Renal cortical epithelial cell (primary cell): ENCODE data around the gene ADAMTSL5. TPM values are rescaled to one million over a fixed set of nuclear protein-coding genes. Genes with fewer than 3 reads are reported as not detected.
A peak's percentile ranks its signal among the peaks of the same experiment; 100 is the strongest.
"Not testable (repeated sequence)": the region's sequence is repeated elsewhere in the genome, so short reads cannot be mapped to it uniquely, and the experiment has no call there.

Source experiments
- DNase-seq: peaks from one replicate; pipeline ENCODE4 v3.0.0-alpha.2; 2011; ENCODE audit warnings: low read depth
- total RNA-seq: library from RNA; depleted of rRNA; stranded (reverse); fragments of >200 nt; gene quantifications from 2 replicates; pipeline ENCODE4 v1.2.3, GENCODE V29; 2014

ADAMTSL5 gene
- total RNA-seq, 1 donor from 2014 or later: 5.0 TPM

DNA sequence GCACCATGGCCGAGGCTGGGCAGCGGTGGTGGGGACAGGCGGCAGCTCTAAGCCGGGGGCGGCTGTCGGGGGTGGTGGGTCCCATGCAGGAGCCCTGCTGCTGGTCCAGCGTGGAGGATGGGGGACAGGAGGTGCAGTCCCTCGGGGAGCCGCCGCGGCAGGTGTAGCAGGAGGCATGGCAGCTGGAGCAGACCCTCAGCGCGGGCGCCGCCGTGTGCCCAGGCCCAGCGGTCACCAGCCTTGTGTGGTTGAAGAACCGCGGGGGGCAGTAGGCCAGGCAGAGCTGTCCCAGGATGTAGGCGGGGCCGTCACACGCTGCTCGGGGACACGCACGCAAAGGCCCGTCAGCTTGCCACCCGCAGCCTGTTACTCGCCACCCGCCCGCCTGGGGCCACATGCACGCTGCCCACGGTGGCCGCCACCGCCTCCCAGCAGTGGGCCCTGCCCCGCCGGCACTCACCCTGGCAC is 30.9 kb downstream of the ADAMTSL5 start:
- DNase-seq: no peak

DNA sequence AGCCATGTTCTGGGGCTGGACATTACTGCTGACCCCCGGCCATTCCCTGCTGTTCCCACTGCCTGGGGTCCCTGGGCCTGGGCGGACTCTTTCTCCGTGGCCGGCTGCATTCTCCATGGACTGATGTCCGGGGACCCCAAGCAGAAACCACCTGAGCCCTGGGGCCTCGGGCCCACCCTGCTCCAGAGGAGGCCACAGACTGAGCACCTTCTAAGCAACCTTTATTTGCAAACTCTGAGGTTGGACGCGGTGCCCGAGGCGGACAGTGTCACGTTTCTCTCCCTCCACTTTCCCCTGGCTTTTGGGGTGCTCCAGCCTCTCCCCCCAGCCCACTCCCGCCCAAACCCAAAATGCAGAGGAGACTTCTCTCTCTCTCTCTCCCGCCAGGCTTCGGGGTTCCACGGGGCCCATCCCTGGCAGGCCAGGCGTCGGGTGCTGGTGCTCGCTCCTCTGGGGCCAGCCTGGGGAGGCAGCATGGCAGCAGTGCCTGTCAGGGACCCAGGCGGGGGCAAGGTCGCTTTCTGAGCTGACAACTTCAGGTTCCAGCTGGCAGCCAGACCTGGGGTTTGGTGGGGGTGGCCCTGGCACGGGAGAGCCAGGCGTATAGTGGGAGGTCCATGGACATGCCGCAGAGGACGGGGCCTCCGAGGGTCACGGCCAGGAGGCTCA is 31.5 kb downstream of the ADAMTSL5 start:
- no peak for DNase-seq

DNA sequence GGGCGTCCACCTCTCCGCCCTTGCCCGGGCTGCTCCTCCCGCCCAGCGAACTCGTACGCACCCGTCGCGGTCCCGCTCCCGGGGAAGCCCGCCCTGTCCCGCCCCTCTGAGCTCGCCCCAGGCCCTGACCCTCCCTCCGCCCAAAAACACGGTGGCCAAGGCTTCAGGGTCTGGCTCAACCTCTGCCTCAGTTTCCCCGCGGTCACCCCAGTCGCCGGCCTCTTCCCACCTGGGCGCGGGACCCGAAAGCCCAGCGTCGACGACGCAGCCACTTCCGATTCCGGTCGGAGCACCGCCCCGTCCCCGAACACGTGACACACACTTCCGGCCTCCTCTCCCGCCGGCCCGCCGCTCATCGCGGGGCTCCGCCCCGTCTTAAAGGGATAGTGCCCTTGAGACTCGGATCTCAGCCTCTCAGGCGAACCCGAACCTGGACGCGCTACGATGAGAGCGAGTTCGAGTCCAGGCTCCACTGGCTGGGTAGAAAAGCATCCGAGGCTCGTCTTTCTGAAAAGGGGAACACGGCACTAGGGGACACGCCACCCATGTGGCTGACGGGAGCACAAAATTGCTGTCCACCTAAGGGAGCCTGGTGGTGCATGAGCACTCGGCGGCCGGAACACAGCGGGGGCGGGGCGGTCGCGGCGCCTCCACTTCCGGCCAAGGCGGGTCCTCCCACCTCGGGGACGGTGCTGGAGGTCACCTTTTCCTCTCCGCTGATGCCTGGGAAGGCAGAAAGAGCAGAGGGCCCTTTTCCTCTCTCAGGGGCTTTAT is 33.7 kb downstream of the ADAMTSL5 start, which contains the start of gene C19orf25:
Gene C19orf25, minus strand, starts transcription at position 282 of the 774 bp plus-strand sequence. CDS start 312 bp downstream, outside the sequence.
- peak; percentile 82 for DNase-seq

DNA sequence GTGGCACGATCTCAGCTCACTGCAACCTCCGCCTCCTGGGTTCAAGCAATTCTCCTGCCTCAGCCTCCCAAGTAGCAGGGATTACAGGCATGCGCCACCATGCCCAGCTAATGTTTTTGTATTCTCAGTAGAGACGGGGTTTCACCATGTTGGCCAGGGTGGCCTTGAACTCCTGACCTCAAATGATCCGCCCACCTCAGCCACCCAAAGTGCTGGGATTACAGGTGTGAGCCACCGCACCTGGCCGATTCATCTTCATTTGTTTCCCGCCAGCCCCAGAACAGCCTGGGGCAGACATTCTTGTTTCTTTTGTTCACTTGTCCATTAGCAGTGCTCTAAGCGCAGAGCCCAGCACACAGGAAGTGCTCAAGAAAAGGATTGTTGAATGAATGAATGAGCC is 35.8 kb downstream of the ADAMTSL5 start:
- DNase-seq: not testable (repeated sequence)

DNA sequence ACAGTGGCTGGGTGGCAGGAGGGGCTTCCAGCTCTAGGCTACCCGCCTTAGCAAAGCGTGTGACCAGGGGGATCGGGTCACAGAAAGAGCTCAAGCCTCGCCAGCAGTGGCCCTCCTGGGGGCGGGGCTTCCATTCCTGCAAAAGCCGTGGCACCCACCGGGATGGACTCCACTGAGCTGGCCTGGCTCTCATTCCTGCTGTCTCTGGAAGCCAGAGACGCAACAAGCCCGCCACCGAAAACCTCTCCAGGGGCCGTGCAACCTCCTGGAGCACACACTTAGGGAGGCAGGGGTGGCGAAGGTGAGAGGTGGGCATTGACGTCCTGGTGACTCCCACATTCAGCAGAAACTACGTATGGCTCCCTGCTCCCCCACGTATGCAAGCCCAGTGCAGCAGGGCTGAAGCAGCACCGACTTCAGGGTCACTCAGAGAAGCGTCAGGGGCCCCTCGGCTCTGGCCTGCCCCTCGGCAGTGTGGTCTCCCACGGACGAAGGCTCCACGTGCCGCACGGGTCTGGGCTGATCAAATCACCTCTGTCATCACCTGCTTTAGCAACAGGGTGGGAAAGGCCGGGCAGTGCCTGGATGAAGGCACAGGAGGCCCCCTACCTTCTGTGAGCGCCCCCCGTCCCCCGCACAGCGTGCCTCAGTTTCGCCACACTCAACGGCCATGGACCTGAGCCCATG is 36.9 kb downstream of the ADAMTSL5 start:
- no peak for DNase-seq

DNA sequence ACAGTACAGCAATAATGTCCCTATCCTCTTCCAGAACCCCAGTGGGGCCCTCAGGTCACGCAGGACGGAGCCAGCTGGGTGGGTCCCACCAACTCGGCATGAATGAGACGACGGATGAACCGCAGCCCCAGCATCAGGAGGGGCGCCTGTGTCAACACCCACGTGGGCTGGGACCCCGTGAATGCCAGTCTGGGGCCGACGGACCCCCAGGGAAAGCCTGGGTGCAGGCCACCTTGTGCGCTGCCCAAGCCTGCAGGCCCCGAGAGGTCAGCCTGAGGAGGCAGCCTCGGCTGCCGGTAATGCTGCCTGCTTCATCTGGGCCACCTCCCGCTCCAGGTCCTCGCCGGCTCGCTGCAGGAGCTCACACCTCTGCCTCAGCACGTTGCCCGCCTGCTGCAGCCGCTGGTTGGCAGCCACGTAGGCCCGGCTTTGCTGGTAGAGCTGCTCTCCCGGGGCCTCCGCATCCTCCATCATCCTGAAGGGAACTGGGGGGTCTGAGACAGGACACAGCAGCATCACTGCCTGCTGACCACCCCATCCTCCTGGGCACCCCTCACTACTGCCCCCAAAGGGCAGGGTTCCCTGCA is 38.0 kb downstream of the ADAMTSL5 start:
- no peak for DNase-seq

DNA sequence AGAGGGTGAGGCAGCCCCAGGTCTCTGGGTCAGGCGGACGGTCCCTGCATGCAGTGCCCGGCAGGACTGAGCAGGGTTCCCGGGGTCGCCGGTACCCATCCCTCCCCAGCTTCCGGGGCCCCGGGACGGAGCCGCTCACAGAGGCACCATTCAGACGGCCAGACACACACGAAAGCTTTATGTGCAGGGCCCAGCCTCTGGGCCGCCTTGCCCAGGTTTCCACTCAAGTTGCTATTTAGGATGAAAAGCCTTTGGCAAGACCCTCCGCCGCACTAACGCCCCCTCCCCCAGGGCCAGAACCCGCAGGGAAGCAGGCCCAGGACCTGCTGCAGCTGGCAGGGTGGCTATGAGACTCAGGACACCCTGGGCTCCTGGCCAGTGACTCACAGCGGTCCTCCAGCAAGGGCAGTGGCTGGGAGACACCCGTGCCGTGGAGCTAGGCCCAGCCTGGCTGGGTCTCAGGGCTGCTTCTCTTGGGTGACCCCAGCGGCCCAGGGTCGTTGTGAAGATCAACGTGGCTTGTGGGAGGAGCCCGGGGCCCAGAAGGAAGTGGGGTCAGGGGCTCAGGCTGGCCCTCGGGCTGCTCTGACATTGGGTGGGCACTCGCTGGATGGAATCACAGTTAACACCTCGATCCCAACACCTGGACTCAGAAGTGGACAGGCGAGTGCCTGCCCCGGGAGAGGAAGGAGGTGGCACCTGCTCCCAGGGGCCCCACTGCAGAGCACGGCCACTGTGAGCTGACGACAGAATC is 38.6 kb downstream of the ADAMTSL5 start:
- no peak for DNase-seq

DNA sequence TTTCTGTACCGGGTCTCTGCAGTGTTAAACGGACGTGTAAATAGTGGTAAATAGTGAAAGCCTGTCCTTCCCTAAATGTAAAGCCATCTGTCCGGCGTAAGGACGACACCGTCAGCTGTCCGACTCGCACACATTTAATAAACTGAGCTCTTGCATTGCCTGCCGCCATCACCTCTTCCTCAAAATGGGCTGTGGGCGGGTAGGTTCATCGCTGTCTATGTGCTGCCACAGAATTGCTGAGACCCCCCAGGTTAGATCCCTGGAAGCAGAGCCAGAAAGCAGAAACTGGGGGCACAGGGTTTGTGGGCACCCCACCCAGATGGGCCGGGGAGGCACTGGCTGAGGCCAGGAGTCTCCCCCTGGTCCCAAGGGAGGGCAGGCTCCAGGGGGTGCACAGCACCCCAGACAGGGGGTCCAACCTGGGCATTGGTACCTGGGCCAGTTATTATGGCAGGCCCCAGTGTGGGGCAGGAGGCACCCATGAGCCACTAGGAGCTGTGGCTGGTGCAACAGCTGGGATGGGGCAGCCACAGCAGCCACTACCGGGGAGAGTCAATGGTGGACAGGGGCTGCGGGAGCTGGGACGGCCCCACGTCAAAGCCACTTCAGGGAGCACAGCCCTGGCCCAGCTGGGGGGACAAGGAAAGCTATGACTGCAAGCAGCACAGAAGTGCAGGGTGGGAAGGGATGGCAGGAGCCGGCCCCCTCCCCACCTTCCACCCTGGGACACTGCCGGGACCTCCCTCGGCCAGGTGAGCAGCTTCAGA is 39.6 kb downstream of the ADAMTSL5 start:
- no peak for DNase-seq

DNA sequence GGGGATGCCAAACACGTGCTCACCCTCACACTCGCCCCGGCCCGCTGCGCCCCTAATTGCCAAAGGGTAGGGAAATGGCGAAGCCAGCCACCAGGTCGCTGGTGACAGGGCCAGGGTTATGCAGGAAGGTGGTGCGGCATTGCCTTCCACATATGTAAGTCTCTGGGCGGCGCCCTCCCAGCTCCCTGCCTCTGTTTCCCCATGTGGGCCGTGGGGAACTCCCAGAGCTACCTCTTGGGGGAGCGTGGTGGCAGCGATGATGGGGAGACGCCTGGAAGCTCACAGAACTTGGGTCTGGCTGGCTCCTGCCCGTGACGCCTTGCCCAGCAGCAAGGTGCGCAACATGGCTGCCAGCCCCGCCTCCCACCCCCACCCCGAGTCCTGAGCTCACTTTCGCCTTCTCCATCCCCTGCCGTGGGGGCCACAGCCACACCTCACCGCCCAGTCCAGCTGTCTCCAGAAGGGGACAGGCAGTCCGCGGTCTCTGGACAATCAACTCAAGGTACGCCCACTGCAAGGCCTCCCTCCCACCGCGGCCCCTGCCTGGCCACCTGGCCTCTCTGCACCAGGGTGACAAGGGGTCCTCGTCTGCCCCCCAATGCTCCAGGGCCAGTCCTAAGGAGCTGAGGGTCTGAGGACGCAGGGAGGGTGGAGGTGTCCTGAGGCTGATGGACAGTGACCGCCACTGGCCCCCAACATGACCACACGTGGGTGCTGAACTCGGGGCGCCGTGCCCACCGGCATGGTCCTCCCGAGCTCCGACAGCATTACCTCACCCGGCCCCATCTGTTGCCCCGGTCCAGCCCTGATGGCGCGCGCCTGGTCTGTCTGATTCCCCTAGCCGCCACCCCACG is 40.4 kb downstream of the ADAMTSL5 start:
- DNase-seq: no peak

DNA sequence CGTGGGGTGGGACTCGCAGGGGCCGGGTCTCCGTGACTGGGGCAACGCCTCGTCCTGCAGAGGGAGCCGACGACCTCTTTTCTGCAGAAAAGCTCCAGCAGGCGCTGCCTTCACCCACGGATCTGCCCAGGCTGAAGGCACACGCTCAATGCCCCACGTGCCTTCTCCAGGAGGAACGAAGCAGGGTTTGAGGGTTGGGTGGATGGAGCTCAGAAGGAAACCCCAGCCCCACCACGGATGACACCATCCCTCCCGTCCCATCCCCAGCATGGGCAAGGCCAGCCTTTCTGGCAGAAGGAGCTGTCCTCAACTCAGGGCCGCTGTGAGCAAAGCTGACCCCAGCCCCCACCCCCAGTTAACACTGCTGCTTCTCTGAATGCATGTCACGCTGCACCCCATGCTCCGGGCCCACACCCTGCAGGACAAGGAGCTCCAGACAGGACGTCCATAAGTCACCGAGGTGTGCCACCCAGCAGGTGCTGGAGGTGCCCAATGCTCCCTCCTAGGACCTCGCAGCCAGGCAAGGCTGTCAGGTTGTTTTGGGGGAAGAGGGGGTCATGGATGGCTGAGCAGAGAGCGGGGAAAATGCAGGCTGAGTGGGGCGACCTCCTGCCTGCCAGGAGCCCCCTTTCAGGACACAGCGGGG is 41.2 kb downstream of the ADAMTSL5 start:
- no peak for DNase-seq

DNA sequence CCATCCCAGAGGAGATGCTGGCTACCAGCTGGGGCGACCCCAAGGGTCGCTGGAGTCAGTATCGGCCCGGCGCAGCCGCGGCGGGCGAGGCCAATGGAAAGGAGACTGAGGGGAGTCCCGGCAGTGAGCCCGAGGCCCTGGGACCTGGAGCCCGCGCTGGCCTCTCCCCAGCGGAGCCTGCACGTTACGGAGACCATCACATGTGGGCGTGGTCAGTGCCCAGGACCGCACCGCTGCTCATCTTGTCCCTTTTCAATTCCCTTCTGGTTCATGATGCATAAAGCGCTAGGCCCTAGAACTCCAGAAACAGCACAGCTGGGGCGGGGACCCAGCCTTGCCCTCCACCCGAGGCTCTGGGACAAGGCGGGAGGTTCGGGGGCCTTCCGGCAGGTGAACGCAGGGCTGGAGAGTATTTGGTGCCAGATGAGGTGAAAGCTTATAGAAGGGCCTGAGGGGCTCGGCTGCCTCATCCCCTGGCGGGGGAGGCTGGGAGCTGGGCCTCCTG is 41.8 kb downstream of the ADAMTSL5 start:
- no peak for DNase-seq

DNA sequence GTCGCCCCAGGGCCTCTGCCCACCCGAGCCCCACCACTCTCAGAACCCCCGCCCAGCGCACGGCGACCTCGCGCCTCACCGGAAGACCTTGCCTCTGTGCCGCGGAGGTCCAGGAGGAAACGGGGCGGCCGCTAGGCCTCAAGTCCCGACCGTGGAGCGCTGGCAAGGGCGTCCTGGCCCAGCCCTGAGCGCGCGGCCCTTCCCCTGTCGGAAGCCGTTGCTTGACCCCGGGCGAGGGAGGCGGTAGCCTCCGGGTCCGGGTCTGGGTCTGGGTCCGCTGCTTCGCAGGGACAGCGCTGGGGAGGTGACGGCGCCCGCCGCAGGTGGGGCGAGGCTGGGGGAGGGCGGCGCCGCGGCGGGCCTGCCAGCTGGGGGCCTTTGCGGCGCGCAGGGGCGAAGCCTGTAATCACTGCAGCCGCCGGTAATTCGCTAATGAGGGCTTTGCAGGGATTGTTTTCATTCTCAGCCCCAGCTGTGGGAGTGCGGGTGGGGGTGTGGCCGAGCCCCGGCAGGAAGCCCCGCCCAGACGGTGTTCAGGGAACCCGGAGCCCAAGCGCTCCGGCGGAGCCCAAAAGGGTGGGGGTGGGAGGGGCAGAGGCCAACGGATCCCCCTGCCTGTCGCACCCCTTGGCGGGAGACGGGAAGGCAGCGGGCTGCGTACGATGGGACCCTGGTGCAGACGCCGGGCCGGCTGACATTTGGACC is 42.4 kb downstream of the ADAMTSL5 start:
- DNase-seq: no peak

DNA sequence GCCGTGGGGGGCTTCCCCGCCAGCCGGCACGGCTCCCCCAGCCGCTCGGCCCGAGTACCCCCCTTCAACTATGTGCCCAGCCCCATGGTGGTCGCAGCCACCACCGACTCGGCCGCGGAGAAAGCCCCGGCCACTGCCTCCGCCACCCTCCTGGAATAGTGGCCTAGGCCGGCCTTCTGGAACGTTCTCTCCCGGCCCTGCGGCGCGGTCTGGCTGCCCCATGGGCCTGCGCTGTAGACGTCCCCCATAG is 42.8 kb downstream of the ADAMTSL5 start:
- DNase-seq: no peak

DNA sequence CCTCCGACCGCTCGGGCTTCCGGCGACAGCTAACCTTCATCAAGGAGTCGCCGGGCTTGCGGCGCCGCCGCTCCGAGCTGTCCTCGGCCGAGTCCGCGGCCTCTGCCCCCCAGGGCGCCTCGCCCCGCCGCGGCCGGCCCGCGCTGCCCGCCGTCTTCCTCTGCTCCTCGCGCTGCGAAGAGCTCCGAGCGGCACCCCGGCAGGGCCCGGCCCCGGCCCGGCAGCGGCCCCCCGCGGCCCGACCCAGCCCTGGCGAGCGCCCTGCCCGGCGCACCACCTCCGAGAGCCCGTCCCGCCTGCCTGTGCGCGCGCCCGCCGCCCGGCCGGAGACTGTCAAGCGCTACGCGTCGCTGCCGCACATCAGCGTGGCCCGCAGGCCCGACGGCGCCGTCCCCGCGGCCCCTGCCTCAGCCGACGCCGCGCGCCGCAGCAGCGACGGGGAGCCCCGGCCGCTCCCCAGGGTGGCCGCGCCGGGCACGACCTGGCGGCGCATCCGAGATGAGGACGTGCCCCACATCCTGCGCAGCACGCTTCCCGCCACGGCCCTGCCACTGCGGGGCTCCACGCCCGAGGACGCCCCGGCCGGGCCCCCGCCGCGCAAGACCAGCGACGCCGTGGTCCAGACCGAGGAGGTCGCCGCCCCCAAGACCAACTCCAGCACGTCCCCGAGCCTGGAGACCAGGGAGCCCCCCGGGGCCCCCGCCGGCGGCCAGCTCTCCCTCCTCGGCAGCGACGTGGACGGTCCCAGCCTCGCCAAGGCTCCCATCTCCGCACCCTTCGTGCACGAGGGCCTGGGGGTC is 43.4 kb downstream of the ADAMTSL5 start:
- DNase-seq: no peak

DNA sequence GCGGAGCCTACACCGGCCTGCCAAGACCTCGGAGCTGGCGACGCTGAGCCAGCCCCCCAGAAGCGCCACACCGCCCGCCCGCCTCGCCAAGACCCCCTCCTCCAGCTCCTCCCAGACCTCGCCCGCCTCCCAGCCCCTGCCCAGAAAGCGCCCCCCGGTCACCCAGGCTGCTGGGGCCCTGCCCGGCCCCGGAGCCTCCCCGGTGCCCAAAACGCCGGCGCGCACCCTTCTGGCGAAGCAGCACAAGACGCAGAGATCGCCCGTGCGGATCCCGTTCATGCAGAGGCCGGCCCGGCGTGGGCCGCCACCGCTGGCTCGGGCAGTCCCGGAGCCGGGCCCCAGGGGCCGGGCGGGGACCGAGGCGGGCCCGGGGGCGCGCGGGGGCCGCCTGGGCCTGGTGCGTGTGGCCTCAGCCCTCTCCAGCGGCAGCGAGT is 44.0 kb downstream of the ADAMTSL5 start:
- DNase-seq: no peak

DNA sequence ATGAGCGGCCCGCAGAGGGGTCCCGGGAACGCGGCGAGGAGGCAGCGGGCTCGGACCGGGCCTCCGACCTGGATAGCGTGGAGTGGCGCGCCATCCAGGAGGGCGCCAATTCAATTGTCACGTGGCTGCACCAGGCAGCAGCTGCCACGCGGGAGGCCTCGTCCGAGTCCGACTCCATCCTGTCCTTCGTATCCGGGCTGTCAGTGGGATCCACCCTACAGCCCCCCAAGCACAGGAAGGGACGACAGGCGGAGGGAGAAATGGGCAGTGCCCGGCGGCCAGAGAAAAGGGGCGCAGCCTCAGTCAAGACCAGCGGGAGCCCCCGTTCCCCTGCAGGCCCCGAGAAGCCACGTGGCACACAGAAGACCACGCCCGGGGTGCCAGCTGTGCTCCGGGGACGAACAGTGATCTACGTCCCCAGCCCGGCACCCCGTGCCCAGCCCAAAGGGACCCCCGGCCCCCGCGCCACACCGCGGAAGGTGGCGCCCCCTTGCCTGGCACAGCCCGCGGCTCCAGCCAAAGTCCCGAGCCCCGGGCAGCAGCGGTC is 44.5 kb downstream of the ADAMTSL5 start:
- no peak for DNase-seq

DNA sequence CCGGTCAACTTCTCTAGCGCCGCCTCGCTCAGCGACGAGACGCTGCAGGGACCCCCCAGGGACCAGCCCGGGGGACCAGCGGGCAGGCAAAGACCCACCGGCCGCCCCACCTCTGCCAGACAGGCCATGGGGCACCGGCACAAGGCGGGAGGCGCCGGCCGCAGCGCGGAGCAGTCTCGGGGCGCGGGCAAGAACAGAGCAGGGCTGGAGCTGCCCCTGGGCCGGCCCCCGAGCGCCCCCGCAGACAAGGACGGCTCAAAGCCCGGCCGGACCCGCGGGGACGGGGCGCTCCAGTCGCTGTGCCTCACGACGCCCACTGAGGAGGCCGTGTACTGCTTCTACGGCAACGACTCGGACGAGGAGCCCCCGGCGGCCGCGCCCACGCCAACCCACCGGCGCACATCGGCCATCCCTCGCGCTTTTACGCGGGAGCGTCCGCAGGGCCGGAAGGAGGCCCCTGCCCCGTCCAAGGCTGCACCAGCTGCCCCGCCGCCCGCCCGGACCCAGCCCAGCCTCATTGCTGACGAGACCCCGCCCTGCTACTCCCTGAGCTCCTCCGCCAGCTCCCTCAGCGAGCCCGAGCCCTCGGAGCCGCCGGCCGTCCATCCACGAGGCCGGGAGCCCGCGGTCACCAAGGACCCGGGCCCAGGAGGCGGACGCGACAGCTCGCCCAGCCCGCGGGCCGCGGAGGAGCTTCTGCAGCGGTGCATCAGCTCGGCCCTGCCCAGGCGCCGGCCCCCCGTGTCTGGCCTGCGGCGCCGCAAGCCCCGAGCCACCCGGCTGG is 45.1 kb downstream of the ADAMTSL5 start:
- no peak for DNase-seq
